OCI-LY1 (cell line): ENCODE data around the gene PANK4.

ENCODE experiments used
- EZH2 ChIP-seq: fragments of 200-600 bp; sonication (generic), shearing (Covaris generic); IDR thresholded peaks from 2 replicates; pipeline ENCODE4 v1.8.0; 2017; ENCODE audit warnings: borderline replicate concordance, mixed run types, mild to moderate bottlenecking, antibody characterized with exemption, low read length, moderate library complexity, mixed read lengths
- TF ChIP-seq, protein P1 (sequence below): fragments of 200-600 bp; sonication (generic), shearing (Covaris generic); IDR thresholded peaks from 2 replicates; pipeline ENCODE4 v1.5.1; 2017; ENCODE audit warnings: mild to moderate bottlenecking, antibody characterized with exemption, low read length, moderate library complexity, mixed read lengths

- TF ChIP-seq, protein P1, sequence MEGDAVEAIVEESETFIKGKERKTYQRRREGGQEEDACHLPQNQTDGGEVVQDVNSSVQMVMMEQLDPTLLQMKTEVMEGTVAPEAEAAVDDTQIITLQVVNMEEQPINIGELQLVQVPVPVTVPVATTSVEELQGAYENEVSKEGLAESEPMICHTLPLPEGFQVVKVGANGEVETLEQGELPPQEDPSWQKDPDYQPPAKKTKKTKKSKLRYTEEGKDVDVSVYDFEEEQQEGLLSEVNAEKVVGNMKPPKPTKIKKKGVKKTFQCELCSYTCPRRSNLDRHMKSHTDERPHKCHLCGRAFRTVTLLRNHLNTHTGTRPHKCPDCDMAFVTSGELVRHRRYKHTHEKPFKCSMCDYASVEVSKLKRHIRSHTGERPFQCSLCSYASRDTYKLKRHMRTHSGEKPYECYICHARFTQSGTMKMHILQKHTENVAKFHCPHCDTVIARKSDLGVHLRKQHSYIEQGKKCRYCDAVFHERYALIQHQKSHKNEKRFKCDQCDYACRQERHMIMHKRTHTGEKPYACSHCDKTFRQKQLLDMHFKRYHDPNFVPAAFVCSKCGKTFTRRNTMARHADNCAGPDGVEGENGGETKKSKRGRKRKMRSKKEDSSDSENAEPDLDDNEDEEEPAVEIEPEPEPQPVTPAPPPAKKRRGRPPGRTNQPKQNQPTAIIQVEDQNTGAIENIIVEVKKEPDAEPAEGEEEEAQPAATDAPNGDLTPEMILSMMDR = no peak
- TF ChIP-seq EZH2 = no peak
Observed at GRCh38 chr1:2499986-2500596, 26.3 kb downstream of the PANK4 start.
